Spinal cord (tissue), 10 donors: ENCODE data around the gene LAMA3. TPM values are rescaled to one million over a fixed set of nuclear protein-coding genes. Genes with fewer than 3 reads are reported as not detected.

ENCODE experiments used
- DNase-seq, 6 donors: peaks; one replicate each; pipeline versions ENCODE4 v3.0.0 to v3.0.0-alpha.2; 2013 to 2015; ENCODE audit warnings: low spot score in 6 of 6, low read depth in 4 of 6
- H3K27ac ChIP-seq: one replicate; pipeline ENCODE4 v1.5.1; 2013; ENCODE audit warnings: low read depth, low read length, control low read depth
- H3K27me3 ChIP-seq: one replicate; pipeline ENCODE4 v1.6.1; 2013; ENCODE audit warnings: low read length; ENCODE audit not compliant: control insufficient read depth, insufficient read depth
- H3K36me3 ChIP-seq: one replicate; pipeline ENCODE4 v1.6.1; 2013; ENCODE audit warnings: low read length; ENCODE audit not compliant: control insufficient read depth, insufficient read depth
- H3K4me1 ChIP-seq: one replicate; pipeline ENCODE4 v1.6.1; 2013; ENCODE audit warnings: low read length; ENCODE audit not compliant: control insufficient read depth, insufficient read depth
- H3K4me3 ChIP-seq: one replicate; pipeline ENCODE4 v1.5.1; 2013; ENCODE audit warnings: low read depth, low read length, control low read depth
- H3K9me3 ChIP-seq: one replicate; pipeline ENCODE4 v1.6.1; 2013; ENCODE audit warnings: low read length; ENCODE audit not compliant: control insufficient read depth, insufficient read depth
- WGBS: methylation state at CpG from one replicate; pipeline ENCODE4 v1.1.5; 2013; ENCODE audit warnings: missing lambda C conversion rate; ENCODE audit not compliant: insufficient coverage; 5-methylcytosine and 5-hydroxymethylcytosine counted together
- polyA plus RNA-seq, 2 donors: library from polyadenylated mRNA; unstranded; fragments of 120-200 nt; gene quantifications; one replicate each; pipeline ENCODE4 v1.2.1, GENCODE V29; 2013; ENCODE audit not compliant: insufficient read length in 2 of 2
- total RNA-seq, 2 donors: library from RNA; depleted of rRNA in 1 of 2; stranded (reverse); fragments of 120-200 nt in 1 of 2; fragments of >200 nt in 1 of 2; gene quantifications; one replicate each; pipeline versions ENCODE4 v1.2.3 to v1.2.4, GENCODE V29; 2013 to 2014
- donor health status: healthy.

Gene LAMA3
- total and polyA plus RNA-seq, 4 donors = 5.8 to 10.4 (median 8.1) TPM

GRCh38 chr18:23756590-23757436 lies 67.6 kb downstream of the LAMA3 start:
- DNase-seq = no peak
- Histone ChIP-seq H3K9me3 (no peaks in the 10 kb centered on the region), H3K27ac (no peak overlapping the region), H3K27me3 (no peaks in the 10 kb centered on the region), H3K4me3 (no peak overlapping the region), H3K36me3 (no peaks in the 10 kb centered on the region), H3K4me1 (peaks cover 4% of the 10 kb centered on the region)
- 81% methylated on average over 25 of the region's 34 CpGs for WGBS

GRCh38 chr18:23757437-23757733 lies 68.1 kb downstream of the LAMA3 start:
- DNase-seq = peak in 1 of 6 donors; percentile 24
- no peaks in the 10 kb centered on the region for H3K9me3 ChIP-seq
- peaks cover 2% of the 10 kb centered on the region for H3K4me1 ChIP-seq
- no peak overlapping the region for H3K27ac ChIP-seq
- WGBS = 38% methylated on average over 4 of the region's 8 CpGs
- no peaks in the 10 kb centered on the region for H3K36me3 ChIP-seq
- no peaks in the 10 kb centered on the region for H3K27me3 ChIP-seq
- no peak overlapping the region for H3K4me3 ChIP-seq

GRCh38 chr18:23758281-23758680 lies 69.0 kb downstream of the LAMA3 start:
- no peak for DNase-seq
- 86% methylated on average over 9 of the region's 14 CpGs for WGBS
- H3K27me3 ChIP-seq = no peaks in the 10 kb centered on the region
- no peaks in the 10 kb centered on the region for H3K36me3 ChIP-seq
- no peak overlapping the region for H3K27ac ChIP-seq
- H3K9me3 ChIP-seq = no peaks in the 10 kb centered on the region
- no peak overlapping the region for H3K4me3 ChIP-seq
- H3K4me1 ChIP-seq = no peaks in the 10 kb centered on the region

GRCh38 chr18:23761941-23762340 lies 72.7 kb downstream of the LAMA3 start:
- H3K9me3 ChIP-seq = no peaks in the 10 kb centered on the region
- DNase-seq = no peak
- no peaks in the 10 kb centered on the region for H3K36me3 ChIP-seq
- WGBS = no CpG with 5 or more reads among the region's 5 CpGs
- H3K27me3 ChIP-seq = no peaks in the 10 kb centered on the region
- H3K4me3 ChIP-seq = no peak overlapping the region
- no peak overlapping the region for H3K27ac ChIP-seq
- H3K4me1 ChIP-seq = no peaks in the 10 kb centered on the region

- no peaks in the 10 kb centered on the region for H3K36me3 ChIP-seq
- 100% methylated on average over 2 of the region's 4 CpGs for WGBS
These were observed 74.1 kb downstream of the LAMA3 start for GRCh38 chr18:23763343-23763742.

GRCh38 chr18:23765931-23766330 lies 76.7 kb downstream of the LAMA3 start:
- no peaks in the 10 kb centered on the region for H3K36me3 ChIP-seq
- no peaks in the 10 kb centered on the region for H3K4me1 ChIP-seq
- H3K27me3 ChIP-seq = no peaks in the 10 kb centered on the region
- no peak overlapping the region for H3K27ac ChIP-seq
- no CpG with 5 or more reads among the region's 1 CpG for WGBS
- DNase-seq = no peak
- H3K9me3 ChIP-seq = no peaks in the 10 kb centered on the region
- no peak overlapping the region for H3K4me3 ChIP-seq

More at GRCh38 chr18:23763343-23763742, 74.1 kb downstream of the LAMA3 start:
- DNase-seq = no peak
- no peak overlapping the region for H3K27ac ChIP-seq
- no peaks in the 10 kb centered on the region for H3K27me3 ChIP-seq
- no peak overlapping the region for H3K4me3 ChIP-seq
- H3K4me1 ChIP-seq = no peaks in the 10 kb centered on the region
- H3K9me3 ChIP-seq = no peaks in the 10 kb centered on the region

- H3K27ac ChIP-seq = no peak overlapping the region
- DNase-seq = peak in 1 of 6 donors; percentile 80
- H3K4me3 ChIP-seq = no peak overlapping the region
- no peaks in the 10 kb centered on the region for H3K9me3 ChIP-seq
- no CpG with 5 or more reads among the region's 4 CpGs for WGBS
- no peaks in the 10 kb centered on the region for H3K27me3 ChIP-seq
- no peaks in the 10 kb centered on the region for H3K36me3 ChIP-seq
- H3K4me1 ChIP-seq = no peaks in the 10 kb centered on the region
These were observed 83.2 kb downstream of the LAMA3 start for GRCh38 chr18:23772327-23773024.

- Histone ChIP-seq H3K27ac (no peak overlapping the region), H3K36me3 (no peaks in the 10 kb centered on the region), H3K9me3 (no peaks in the 10 kb centered on the region), H3K4me1 (no peaks in the 10 kb centered on the region), H3K4me3 (no peak overlapping the region), H3K27me3 (no peaks in the 10 kb centered on the region)
- DNase-seq = peak in 1 of 6 donors; percentile 27
- no CpG with 5 or more reads among the region's 3 CpGs for WGBS
These were observed 87.1 kb downstream of the LAMA3 start for GRCh38 chr18:23776306-23776705.

GRCh38 chr18:23778828-23779227 lies 89.6 kb downstream of the LAMA3 start:
- H3K27ac ChIP-seq = no peak overlapping the region
- 91% methylated on average over 2 of the region's 2 CpGs for WGBS

More at GRCh38 chr18:23778828-23779227, 89.6 kb downstream of the LAMA3 start:
- Histone ChIP-seq H3K27me3 (no peaks in the 10 kb centered on the region), H3K4me1 (no peaks in the 10 kb centered on the region), H3K36me3 (no peaks in the 10 kb centered on the region), H3K4me3 (no peak overlapping the region), H3K9me3 (no peaks in the 10 kb centered on the region)
- DNase-seq = no peak
